ENCODE results near the gene BTBD17.

BTBD17 gene

DNA sequence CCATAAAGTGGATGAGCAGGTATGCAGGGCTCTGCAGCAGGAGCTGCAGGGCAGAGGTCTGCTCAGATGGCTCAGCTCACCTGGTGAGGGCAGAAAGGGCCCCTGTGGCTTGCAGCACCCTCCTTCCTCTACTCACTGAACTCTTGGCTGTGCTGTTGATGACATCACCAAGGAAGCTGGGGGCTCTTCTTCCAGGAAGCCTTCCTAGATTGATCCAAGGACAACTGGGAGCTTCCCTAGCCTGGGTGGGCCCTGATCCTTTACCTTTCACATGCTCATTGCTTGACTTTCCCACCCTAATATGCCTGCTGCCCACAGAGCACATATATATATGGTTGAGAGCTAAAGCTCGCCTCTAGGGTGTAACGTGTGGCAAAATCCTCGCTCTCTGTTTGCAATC is 33.2 kb downstream of the BTBD17 start:
- POLR2A ChIA-PET (ENCODE audit: low non-redundant PET): no interaction called here
- CTCF ChIA-PET: interaction anchor here (0.6 kb wide), 1 partner anchor 77 kb away, joined by 6 read pairs; no protein-coding TSS in a partner anchor

DNA sequence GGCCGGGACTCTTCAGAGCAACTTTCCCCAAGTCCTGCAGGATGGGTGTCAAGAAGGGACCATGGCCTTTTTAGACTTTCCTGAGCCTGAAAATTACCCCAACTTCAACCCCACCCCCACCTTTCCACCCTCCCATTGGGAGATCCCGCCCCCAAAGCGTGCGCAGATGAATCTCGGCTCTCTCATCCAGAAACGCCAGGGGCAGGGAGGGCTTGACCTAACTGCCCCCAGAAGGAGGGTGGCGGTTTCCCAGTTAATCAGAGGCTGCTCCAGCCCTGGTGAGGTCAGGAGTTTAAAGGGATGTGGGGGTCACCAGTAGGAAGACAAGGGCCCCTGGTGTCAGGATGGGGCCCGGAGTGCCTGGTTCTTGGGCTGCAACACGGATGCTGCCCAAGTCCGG is 35.2 kb downstream of the BTBD17 start:
- DNase-seq (ENCODE audit: low spot score): no peak
- TF ChIP-seq, protein P1, sequence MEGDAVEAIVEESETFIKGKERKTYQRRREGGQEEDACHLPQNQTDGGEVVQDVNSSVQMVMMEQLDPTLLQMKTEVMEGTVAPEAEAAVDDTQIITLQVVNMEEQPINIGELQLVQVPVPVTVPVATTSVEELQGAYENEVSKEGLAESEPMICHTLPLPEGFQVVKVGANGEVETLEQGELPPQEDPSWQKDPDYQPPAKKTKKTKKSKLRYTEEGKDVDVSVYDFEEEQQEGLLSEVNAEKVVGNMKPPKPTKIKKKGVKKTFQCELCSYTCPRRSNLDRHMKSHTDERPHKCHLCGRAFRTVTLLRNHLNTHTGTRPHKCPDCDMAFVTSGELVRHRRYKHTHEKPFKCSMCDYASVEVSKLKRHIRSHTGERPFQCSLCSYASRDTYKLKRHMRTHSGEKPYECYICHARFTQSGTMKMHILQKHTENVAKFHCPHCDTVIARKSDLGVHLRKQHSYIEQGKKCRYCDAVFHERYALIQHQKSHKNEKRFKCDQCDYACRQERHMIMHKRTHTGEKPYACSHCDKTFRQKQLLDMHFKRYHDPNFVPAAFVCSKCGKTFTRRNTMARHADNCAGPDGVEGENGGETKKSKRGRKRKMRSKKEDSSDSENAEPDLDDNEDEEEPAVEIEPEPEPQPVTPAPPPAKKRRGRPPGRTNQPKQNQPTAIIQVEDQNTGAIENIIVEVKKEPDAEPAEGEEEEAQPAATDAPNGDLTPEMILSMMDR (conservative IDR thresholded peaks at IDR 0.05; ENCODE audit: low read depth): no peak
- ChIA-PET POLR2A (ENCODE audit: low non-redundant PET) (no interaction called here), CTCF (no interaction called here)
- H3K27ac ChIP-seq: no peak overlapping the region

More for the DNA sequence above, 33.2 kb downstream of the BTBD17 start:
- DNase-seq (ENCODE audit: low spot score): no peak
- no peak overlapping the region for H3K27ac ChIP-seq
- TF ChIP-seq, protein P1 (conservative IDR thresholded peaks at IDR 0.05; ENCODE audit: low read depth): no peak

GRCh38 chr17:74325743-74326379 is 35.8 kb downstream of the BTBD17 start, which contains the start of gene KIF19:
TSS of gene KIF19 (plus strand) at chr17:74326226. CDS start at chr17:74326350, 124 bp downstream.
- TF ChIP-seq, protein P1 (conservative IDR thresholded peaks at IDR 0.05; ENCODE audit: low read depth): no peak
- no peak within 1 kb of the TSS for H3K27ac ChIP-seq
- ChIA-PET POLR2A (ENCODE audit: low non-redundant PET) (no interaction called here), CTCF (no interaction called here)
- DNase-seq (ENCODE audit: low spot score): peak; percentile 41

GRCh38 chr17:74325376-74325742 is 36.3 kb downstream of the BTBD17 start:
- TF ChIP-seq, protein P1 (conservative IDR thresholded peaks at IDR 0.05; ENCODE audit: low read depth): no peak
- H3K27ac ChIP-seq: no peak overlapping the region
- no peak for DNase-seq (ENCODE audit: low spot score)
- ChIA-PET POLR2A (ENCODE audit: low non-redundant PET) (no interaction called here), CTCF (no interaction called here)

- DNase-seq (ENCODE audit: low spot score): no peak
- H3K27ac ChIP-seq: no peak overlapping the region
- ChIA-PET POLR2A (ENCODE audit: low non-redundant PET) (no interaction called here), CTCF (interaction anchor here (1.0 kb wide), 1 partner anchor 38 kb away, joined by 3 read pairs; no protein-coding TSS in a partner anchor)
- TF ChIP-seq, protein P1 (conservative IDR thresholded peaks at IDR 0.05; ENCODE audit: low read depth): no peak
Observed at GRCh38 chr17:74324521-74324920, 37.1 kb downstream of the BTBD17 start.

DNA sequence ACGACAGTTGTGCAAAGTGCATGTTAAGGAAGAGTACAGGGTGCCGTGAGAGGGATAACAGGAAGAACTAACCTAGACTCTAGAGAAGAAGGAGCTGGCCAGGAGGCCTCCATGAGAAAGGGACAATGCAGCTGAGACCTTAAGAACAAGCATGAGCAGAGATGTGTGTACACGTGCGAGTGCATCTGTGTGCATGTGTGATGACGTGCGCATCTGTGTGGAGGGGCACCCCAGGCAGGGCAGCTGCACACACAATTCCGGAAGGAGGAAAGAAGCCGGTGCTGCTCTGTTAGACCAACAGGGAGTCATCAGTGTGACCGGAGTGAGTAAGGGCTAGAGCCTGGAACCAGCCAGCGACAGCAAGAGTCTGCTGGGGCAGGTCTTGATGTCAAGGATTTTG is 43.3 kb downstream of the BTBD17 start:
- POLR2A ChIA-PET (ENCODE audit: low non-redundant PET): no interaction called here

More for the DNA sequence above, 43.3 kb downstream of the BTBD17 start:
- CTCF ChIA-PET: interaction anchor here (0.7 to 0.9 kb wide), 2 partner anchors 17 to 138 kb away, joined by 3 read pairs; no protein-coding TSS in a partner anchor
- TF ChIP-seq, protein P1 (conservative IDR thresholded peaks at IDR 0.05; ENCODE audit: low read depth): no peak
- DNase-seq (ENCODE audit: low spot score): no peak
- H3K27ac ChIP-seq: no peak overlapping the region

All from RWPE1 (cell line).